Panc1 (cell line): ENCODE measurements around the gene DYNLRB1.

Source experiments
- CTCF ChIP-seq: fragments of 450-650 bp; IDR thresholded peaks from 2 replicates; pipeline ENCODE4 v1.5.1; 2017; ENCODE audit warnings: mild to moderate bottlenecking
- POLR2AphosphoS5 ChIP-seq: IDR thresholded peaks from 2 replicates; pipeline ENCODE4 v1.6.1; 2012; ENCODE audit warnings: mild to moderate bottlenecking, low read depth, low read length, moderate library complexity

GRCh38 chr20:34541264-34541901 is 25.2 kb downstream of the DYNLRB1 start:
- TF ChIP-seq CTCF (no peak), POLR2AphosphoS5 (no peak)
